Dermis blood vessel endothelial cell (primary cell): ENCODE results near the gene DOCK1. TPM values are rescaled to one million over a fixed set of nuclear protein-coding genes. Genes with fewer than 3 reads are reported as not detected.

Experiments used
- DNase-seq: peaks from one replicate; pipeline ENCODE4 v3.0.0; 2010
- total RNA-seq: library from RNA; depleted of rRNA; stranded (reverse); fragments of >200 nt; gene quantifications from 2 replicates; pipeline ENCODE4 v1.2.3, GENCODE V29; 2014

The DOCK1 gene
- total RNA-seq, 1 donor from 2014 or later, result 124 TPM

DNA sequence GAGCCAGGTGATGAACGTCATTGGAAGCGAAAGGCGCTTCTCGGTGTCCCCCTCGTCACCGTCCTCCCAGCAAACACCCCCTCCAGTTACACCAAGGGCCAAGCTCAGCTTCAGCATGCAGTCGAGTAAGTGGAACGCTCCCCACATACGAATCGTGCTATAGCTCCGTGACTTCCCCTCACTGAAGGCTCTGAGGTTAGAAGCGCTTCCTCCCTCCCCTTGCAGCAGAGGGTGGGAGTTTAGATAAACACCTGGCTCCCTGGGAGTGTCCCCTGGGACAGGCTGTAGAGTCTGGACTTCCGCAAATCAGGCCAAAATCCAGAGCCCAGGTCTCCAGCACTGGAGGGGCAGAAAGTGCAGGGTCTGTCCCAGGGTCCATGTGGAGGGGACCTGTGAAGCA lies 538.9 kb downstream of the DOCK1 start:
- DNase-seq, result no peak

DNA sequence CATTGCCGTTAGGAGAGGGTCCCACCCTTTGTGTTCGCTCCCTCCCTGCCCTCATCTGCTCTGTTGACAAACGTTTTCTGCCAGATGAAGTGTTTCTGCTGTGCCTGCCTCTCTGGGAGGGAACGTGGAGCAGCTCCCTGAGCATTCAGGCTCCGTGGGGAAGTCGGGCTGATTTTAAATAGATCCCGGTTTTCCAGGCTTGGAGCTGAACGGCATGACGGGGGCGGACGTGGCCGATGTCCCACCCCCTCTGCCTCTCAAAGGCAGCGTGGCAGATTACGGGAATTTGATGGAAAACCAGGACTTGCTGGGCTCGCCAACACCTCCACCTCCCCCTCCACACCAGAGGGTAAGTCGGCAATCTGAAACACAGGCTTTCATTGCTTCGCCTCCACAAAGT lies 542.0 kb downstream of the DOCK1 start:
- no peak for DNase-seq

DNA sequence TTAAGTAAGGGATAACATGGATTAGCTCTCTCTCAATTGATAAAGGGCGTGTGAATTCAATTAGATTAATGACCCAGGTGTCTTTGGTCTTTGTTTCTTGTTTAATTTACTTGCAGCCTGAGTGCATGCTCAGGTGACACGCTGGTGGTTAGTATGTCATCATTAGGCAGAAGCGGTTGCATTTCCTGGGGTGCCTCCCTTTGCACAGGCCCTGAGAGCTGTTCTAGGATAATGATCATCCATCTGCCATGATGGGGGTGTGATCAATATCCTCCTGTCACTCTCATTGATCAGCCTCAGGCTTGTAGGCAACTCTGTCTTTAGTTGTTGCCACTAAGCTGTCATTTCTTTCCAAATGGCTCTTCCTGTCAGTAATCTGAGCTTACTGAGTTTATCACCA lies 544.3 kb downstream of the DOCK1 start:
- DNase-seq, result no peak

DNA sequence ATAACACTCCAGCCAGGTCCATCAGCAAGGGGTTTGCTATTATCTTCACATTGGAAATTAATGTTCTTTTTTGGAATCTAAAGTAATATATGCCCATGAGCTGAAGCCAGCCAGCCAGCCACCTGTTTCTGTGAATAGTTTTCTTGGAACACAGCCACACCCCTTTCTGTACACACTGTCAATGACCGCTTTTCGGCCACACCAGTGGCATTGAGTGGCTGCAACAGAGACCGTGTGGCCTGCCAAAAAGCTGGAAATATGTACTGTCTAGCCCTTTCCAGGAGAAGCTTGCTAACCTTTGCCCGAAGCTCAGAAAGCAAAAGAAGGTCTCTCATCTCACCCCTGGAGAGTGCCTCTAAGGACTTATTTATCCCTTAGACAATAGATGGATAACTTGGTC lies 545.4 kb downstream of the DOCK1 start:
- no peak for DNase-seq

DNA sequence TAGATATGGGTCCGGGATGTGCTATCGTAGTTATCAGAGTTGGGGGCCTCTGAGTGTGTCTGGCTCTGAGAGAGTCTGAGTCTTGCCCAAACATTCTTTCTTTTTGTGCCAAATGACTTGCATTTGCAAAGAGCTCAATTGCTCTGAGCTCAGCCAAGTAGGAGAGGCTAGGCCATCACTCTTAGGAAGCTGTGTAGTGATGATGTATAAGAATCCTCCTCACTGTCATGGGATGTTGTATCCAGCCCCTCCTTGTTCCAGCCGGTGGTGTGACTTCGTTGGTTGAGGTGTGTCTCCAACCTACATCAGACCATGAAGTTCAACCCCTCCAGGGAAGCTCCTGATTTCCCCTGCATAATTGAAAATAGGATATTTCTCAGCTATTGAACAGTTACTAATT lies 546.4 kb downstream of the DOCK1 start:
- no peak for DNase-seq

DNA sequence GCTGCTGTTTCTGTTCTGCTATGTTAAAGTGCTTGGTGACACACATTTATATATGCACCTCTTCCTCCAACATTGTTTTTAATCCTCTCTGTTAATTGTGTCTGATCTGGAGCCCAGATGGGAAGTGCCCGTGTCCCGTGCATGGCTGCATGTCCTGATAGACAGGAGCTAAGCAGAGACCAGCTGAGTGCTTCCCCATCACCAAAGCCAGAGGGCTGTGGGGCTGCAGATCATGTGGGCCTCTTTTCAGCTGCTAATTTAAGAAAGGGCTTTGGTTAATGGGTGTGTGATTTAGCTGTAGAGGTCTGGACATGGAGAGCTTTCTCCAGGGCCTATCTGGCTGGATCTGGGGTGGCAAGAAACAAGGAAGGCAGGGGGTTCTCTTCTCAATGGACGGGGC lies 547.3 kb downstream of the DOCK1 start:
- DNase-seq, result no peak

DNA sequence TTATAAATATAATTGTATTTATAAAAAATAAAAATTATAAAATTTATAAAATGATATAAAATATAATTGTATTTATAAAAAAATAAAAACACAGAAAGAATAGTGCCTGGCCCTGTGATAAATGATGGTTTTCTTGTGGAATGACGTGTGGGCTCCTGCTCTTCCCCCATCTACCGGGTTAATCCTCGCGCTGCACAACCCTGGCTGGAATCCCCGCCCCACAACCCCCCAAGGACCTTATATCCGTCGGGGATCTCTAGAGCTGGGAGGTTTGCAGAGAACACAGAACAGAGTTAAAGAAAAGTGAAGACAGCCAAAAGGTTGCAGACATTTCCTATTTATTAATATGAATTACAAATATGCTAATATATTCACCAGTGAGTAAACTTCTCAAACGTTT lies 548.5 kb downstream of the DOCK1 start:
- no peak for DNase-seq

DNA sequence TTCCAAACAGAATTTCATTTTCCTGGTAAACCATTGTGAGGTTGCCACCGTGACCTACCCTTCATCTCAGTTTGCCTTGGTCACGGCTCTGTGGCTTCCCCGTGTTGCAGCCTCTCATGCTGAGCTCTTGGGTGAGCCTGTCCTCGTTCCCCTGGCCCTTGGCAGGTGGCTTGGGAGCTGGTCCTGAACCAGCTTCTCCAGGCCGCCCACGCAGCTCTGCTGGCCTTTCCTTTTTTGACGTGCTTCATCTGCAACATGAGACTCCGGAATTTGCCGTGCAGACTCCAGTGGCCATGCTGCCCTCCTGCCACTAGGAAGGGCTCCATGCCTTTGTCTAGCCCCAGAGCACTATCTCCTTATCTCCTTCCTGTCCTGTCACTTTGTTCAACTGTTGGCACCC lies 550.9 kb downstream of the DOCK1 start:
- no peak for DNase-seq

DNA sequence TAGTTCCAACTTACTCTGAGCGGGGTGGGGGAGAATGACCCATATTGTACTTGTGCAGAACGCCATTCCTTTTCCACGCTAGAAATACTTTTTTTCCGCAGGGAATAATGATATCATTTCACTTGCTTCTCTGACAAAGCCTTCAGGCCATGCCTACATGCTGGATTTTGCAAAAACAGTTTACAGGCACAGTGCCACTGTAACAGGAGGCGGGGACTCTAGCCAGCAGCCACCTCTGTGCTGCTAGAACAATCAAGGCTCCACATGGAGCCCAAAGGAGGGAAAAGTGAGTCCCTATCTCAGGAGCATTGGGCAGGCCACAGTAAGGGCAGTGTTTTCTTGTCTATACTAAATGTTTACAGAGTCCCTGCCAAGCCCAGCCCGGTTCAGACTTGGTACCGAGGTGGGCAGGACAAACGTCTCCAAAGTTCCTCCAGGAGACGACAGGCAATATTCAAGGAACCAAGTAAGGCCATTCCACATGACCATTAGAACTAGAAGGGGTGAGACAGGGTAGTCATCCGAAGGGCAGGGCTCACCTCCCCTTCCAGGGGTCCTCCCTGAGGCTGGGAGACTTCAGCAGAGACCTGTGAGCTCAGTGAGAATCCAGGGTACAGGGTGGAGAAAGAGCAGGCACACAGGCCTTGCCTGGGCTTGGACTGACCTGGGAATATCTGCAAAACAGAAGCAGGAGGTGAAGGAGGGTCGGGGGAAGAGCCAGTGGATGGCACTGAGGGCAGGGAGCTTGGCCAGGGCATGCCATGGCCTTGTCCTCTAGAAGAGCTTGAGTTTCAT lies 553.0 kb downstream of the DOCK1 start:
- no peak for DNase-seq

DNA sequence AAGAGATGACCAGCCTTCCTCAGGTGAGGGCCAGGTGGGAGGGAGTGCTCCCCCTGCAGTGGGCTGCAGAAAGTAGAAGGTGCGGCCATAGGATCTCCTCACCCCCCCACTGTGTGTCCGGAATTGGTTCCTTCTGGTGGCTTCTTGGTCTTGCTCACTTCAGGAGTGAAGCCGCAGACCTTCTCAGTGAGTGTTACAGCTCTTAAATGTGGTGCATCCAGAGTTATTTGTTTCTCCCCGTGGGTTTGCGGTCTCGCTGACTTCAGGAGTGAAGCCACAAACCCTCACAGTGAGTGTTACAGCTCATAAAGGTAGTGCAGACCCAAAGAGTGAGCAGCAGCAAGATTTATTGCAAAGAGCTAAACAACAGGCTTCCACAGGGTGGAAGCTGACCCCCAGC lies 553.6 kb downstream of the DOCK1 start:
- no peak for DNase-seq

DNA sequence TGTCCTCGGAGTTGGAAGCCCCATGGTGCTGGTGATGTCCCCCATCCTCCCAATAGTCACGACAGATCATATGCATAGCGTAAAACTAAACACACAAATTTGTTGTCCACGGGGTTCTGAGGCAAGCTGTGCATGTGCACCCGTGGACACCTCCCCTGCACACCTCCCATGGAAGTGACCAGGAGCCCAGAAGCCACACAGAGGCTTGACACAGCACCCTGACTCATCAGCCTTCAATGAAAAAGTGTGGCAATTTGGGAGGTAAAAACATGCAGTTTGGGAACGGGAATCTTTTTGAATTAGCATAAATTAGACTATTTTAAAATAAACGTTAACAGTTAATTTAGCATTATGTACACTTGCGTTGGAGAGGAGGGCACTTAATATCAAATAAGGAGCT lies 554.7 kb downstream of the DOCK1 start:
- DNase-seq, result no peak

DNA sequence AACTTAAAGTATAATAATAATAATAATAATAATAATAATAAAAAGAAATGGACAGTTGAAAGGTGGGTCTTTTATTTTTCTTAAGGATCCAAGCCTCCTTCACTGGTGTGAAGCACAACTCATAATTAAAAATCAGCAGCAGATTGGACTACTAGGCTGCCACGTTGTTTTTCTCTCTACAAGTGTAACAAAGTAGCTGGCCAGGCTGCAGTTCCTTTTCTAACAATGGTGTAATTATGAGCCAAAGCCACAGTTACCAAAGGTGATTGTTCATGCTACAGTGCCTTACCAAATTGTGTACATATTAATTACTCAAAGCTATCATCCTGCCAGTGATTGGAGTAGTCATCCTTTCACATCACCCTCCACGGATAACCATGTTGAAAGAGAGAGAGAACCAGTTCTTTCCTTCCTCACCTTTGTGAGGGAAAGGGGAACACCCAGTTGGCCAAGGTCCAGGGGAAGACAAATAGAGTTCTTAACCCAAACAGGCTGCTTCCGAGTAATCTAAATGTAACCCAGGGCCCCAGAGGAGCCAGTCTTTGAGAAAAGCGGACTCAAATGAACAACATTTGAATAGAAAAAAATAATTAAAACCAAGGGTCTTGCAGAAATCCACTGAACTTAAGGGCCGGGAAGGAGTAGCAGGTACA lies 557.5 kb downstream of the DOCK1 start:
- no peak for DNase-seq

DNA sequence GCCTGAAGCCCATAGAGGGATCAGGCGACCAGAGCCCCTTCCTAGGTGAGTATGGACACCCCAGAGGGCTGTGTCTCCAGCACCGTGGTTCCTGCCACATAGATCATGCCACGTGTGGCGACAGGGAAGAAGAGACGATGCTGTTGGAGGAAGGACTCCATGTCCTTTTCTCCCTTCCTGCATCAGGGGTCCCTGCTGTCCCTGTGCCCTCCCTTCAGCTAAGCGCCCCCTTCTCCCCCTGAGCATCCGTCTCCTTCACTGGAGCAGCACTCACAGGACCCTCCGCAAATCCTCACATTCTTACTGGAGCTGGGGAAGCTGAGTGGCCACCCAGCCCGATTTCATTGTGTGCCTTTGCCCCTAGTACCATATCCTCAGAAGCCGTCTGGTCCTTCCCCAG lies 558.3 kb downstream of the DOCK1 start:
- no peak for DNase-seq

DNA sequence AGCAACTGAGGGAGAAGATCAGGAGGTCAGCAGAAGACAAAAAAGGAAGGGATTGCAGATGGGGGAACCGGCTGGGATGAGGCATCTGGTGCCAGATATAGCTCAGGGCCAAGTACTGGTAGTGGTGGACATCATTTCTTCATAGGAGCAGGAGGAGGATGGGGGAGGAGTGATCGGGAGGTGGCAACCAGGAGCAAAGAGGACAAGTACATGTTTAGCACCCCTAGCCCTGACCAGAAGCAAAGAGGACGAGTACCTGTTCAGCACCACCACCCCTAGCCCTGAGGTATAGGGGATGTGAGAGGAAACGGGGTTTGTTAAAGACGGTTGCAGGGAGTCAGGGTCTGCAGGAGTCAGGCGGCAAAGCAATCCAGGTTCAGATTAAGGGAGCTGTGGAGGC lies 559.3 kb downstream of the DOCK1 start:
- no peak for DNase-seq

DNA sequence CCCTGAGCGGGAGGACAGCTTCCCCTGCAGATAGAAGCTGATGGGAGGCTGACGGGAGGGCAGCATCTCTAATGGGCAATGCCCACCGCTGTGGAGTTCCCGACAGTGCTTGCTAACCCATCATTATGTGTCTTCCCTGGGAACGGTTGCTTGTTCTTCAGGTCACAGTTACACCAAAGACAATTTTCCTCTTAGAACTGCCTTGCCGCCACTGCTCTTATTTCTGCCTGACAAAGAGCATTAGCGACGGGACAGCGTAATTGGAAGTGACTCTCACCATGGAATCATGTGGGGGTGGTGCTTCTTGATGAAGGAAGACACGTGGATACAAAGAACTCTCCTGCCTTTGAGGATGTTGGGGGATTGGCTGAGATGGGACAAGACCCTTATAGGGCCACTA lies 562.6 kb downstream of the DOCK1 start:
- DNase-seq, result no peak

DNA sequence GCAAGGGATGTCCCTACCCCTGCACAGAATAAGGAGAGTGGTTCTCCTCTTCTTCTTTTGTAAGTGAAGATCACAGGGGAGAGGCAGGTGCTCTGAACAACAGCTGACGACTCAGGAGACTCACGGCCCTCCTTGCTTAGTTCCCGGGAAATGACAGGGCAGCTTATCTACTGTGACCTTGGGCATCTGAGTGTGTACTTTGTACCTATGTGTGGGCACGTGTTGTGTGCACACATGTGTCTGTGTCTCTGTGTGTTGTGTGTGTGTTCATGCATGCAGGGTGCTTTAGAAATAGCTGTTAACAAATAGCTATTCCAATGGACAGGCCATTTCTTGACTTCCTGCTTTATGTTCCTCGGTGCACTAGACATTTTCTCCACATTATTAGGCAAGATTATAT lies 563.4 kb downstream of the DOCK1 start:
- DNase-seq, result no peak

DNA sequence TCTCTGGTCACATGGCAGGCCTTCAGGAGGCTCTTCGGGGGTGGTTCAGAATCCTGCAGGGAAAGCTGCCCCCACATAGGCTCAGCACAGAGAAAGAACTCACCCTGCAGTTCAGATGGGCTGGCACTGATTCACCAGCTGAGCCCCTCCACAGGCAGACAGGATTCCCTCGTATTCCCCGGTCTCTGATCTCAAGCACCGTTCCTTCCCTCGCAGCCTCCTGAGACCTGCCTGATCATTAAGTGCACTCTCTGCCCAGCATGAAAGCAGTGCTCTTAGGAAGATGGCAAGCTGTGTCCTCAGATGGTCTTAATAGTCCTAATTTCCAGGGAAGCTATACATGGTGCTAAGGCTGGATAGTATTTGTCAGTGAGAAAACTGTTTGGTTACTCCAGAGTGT lies 565.7 kb downstream of the DOCK1 start:
- DNase-seq, result no peak

DNA sequence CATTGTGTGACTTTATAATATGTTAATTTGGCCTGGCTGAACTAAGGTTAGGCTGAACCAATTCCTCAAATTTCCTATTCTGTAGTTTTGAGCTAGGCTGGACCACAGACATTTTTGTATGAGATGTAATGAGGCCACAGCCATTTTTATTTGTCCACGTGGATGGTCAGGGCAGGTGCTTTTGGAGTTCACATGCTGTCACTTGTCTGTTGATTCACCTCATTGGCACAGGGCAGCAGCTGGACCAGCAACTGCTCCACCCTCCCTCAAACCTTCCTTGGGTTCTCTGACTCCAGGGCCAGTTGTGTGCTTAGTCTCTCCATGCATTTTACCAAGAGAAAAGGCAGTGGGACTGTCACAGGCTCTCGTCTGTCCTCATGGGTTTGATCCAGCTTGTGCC lies 567.7 kb downstream of the DOCK1 start:
- DNase-seq, result no peak

DNA sequence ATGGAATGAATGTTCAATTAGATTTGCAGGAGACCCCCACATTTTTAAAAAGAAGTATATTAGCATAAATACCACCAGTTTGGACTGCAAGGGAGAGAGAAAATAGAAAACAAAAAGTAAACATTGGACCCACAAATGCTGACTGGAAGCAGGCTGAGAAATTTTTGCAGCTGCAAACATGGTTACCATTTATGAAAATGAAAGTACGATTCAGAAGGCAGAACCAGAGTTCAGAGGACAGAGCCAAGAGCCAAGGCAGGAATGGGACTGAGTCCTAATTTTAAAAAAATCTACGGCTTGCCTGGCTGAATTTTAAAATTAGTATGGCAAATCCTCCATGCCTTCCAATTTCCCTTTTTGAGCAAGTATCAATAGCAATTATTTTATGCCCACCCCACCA lies 569.3 kb downstream of the DOCK1 start:
- DNase-seq, result no peak

DNA sequence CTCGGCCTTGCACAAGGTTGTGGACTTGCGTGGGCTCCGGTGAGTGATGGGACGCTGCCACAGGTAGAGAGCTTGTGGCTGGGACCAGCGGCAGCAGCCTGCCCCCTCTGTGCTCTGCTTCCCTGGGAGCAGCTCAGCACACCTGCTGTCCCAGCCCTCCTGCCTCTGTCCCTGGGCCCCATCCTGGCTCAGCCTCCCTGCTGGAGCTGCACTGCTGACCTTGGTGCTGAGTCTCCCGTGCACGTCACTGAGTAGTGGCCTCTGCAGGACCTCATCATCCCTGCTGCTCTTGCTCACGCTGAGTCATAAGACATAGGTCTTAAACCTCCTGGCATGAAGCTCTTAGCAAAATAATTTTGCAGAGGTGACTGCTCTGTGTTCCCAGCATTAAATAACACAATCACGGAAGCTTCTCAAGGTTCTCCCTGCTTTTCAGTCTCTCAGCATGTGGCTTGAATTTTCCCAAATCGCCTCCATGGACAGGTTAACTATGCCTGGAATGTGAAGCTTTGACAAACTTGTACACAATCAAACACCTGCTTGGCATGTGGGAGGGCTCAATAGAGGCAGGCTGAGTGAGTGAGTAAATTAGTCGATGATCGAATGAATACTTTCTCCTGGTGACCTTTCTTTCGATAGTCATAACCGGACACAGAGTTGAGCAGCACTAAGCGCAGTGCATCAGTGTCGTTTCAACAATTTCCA lies 580.1 kb downstream of the DOCK1 start:
- DNase-seq, result no peak

DNA sequence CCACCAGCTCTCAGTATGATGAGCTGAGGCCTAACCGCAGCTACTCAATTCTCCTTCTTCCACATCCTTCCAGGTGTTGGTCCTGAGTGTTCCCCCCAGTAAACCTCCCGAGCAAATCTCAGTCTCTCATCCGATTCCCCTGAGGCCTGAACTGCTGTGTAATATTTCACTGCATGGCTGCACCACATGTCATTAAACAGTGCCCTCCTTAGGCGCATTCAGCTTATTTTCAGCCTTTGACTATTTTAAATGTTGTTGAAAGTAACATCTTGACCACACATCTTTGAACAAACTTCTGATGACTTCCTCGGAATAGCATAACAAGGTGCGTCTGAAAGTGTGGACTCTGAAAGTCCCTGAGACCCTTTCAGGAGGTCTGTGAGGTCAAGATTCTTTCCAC lies 581.1 kb downstream of the DOCK1 start:
- DNase-seq, result no peak

DNA sequence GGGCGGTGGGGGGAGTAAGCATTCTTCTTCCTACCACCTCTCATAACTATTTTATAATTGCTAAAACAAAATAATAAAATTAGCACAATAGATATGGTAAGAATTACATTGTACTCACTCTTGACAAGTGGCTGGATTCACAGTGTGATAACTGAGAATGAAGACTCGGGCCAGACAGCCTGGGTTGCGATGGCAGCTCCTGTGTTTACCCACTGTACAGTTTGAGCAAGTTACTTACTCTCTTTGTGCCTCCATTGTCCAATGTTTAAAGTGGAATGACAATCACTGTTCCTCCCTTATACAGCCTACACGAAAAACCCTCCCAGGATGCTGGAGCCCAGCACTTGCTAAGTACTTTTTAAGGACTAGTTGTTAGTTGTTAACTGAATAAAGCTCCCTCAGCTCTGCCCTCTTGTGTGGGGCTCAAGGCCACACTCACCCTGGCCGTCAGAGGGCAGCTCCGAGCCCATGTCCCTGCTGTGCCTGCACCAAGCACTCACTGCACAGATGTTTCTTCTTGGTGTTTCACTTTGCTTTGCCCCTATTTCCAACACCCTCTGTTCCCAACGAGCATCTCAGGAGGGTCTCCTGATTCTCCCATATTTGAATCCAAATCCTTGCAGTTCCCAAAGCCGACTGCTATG lies 587.5 kb downstream of the DOCK1 start:
- DNase-seq, result peak; percentile 27

DNA sequence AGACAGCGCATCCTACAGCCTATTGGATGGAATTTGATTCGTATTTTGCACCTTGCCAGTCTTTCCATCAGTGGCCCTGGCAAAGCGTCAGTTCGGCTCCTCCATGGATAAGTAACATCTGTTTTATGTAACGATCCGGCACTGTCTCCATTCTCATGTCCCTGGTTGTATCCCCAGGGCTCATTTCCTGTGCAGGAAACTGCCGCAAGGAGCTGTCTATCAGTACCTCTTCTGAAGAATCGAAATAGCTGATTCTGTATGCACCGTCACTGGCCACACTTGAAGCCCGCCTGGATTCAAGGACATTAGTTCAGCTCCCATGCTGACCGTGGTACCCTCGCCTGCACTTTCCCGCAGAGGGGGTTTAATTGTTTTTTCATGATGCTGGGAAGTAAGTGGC lies 590.8 kb downstream of the DOCK1 start:
- DNase-seq, result no peak

DNA sequence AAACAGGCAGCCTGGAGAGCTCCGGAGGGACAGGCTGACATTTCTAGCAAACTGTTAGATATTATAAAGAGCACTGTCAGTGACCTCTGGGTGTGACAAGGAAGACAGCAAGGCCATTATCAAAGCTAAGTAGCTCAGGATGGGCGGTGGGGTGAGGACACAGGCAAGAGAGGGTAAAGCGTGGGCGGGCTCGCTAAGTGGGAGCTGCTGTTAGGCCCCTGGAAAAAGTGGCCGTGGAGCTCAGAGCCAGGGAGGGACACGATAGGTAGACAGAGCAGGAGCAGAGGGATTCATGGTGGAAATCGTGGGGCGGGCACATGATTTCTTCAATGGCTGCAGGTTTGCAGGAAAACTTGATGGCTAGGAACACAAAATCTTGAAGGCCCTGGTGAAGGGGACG lies 592.5 kb downstream of the DOCK1 start:
- no peak for DNase-seq
